Right lobe of liver (tissue), 4 donors: ENCODE data around the gene ACOX3.

ENCODE experiments used
- CTCF ChIP-seq, 4 donors: fragments of 200-600 bp in 3 of 4; fragments of 450-650 bp in 1 of 4; IDR thresholded peaks; one replicate each; pipeline versions ENCODE4 v1.5.1 to v1.8.0; 2016 to 2022; ENCODE audit warnings: antibody characterized with exemption in 4 of 4, mild to moderate bottlenecking in 2 of 4
- POLR2A ChIP-seq: fragments of 450-650 bp; IDR thresholded peaks from one replicate; pipeline ENCODE4 v1.6.1; 2017; ENCODE audit warnings: antibody characterized with exemption, mild to moderate bottlenecking
- donor health status: DM: no; HTN: no; CAD: no.
- donor health status: DM: no; HTN: no; CAD: no.
- donor health status: DM: no; HTN: yes; CAD: no.

- TF ChIP-seq CTCF (IDR thresholded peaks at IDR 0.05): no peak
- TF ChIP-seq POLR2A: no peak
Measured at GRCh38 chr4:8386731-8387130, 53.8 kb downstream of the ACOX3 start.
